ENCODE measurements around the gene BAK1.

BAK1 gene

GRCh38 chr6:33587529-33587928, 7.5 kb upstream of the BAK1 start:
- DNase-seq (ENCODE audit: low read depth in 3 of 3) = no peak

- DNase-seq (ENCODE audit: low read depth in 3 of 3) = no peak
These were observed 6.1 kb upstream of the BAK1 start for GRCh38 chr6:33586108-33586640.

GRCh38 chr6:33585403-33586107, 5.5 kb upstream of the BAK1 start:
- peak; percentile 79 to 86 (median 80) for DNase-seq (ENCODE audit: low read depth in 3 of 3)

GRCh38 chr6:33584700-33585402, 4.8 kb upstream of the BAK1 start:
- no peak for DNase-seq (ENCODE audit: low read depth in 3 of 3)

- no peak for DNase-seq (ENCODE audit: low read depth in 3 of 3)
These were observed 3.6 kb upstream of the BAK1 start for GRCh38 chr6:33583591-33584155.

- DNase-seq (ENCODE audit: low read depth in 3 of 3) = no peak
These were observed 1.1 kb upstream of the BAK1 start for GRCh38 chr6:33581186-33581585.

- DNase-seq (ENCODE audit: low read depth in 3 of 3) = no peak
These were observed 1.5 kb downstream of the BAK1 start for GRCh38 chr6:33578588-33579011.

GRCh38 chr6:33578164-33578563, 1.9 kb downstream of the BAK1 start:
- DNase-seq (ENCODE audit: low read depth in 3 of 3) = no peak

- DNase-seq (ENCODE audit: low read depth in 3 of 3) = no peak
These were observed 2.4 kb downstream of the BAK1 start for GRCh38 chr6:33577718-33578117.

- DNase-seq (ENCODE audit: low read depth in 3 of 3) = no peak
These were observed 3.0 kb downstream of the BAK1 start for GRCh38 chr6:33577106-33577535.

GRCh38 chr6:33576668-33577067, 3.4 kb downstream of the BAK1 start:
- no peak for DNase-seq (ENCODE audit: low read depth in 3 of 3)

- DNase-seq (ENCODE audit: low read depth in 3 of 3) = no peak
These were observed 4.9 kb downstream of the BAK1 start for GRCh38 chr6:33575211-33575610.

- no peak for DNase-seq (ENCODE audit: low read depth in 3 of 3)
These were observed 8.3 kb downstream of the BAK1 start for GRCh38 chr6:33571637-33572316.

- peak; percentile 80 to 93 (median 84) for DNase-seq (ENCODE audit: low read depth in 3 of 3)
These were observed 9.1 kb downstream of the BAK1 start for GRCh38 chr6:33570806-33571636.

GRCh38 chr6:33568826-33569570, 11.1 kb downstream of the BAK1 start:
- no peak for DNase-seq (ENCODE audit: low read depth in 3 of 3)

GRCh38 chr6:33567836-33568235, 12.2 kb downstream of the BAK1 start:
- no peak for DNase-seq (ENCODE audit: low read depth in 3 of 3)

GRCh38 chr6:33566182-33567084, 13.6 kb downstream of the BAK1 start:
- no peak for DNase-seq (ENCODE audit: low read depth in 3 of 3)

GRCh38 chr6:33558801-33559200, 21.3 kb downstream of the BAK1 start:
- DNase-seq (ENCODE audit: low read depth in 3 of 3) = no peak

- no peak for DNase-seq (ENCODE audit: low read depth in 3 of 3)
These were observed 22.7 kb downstream of the BAK1 start for GRCh38 chr6:33557376-33557775.

Data from stimulated activated CD4-positive, alpha-beta T cell treated with anti-CD3 and anti-CD28 coated beads, TNF-alpha, amount 100 ng/mL, for 48 hours (primary cell).